Keratinocyte (primary cell): Measurements from ENCODE around the gene ZNF154.

ENCODE experiments used
- EZH2 ChIP-seq: IDR thresholded peaks from one replicate; pipeline ENCODE4 v1.6.1; 2012; ENCODE audit warnings: inconsistent platforms, mild to moderate bottlenecking, low read length, moderate library complexity
- TF ChIP-seq, protein P1 (sequence below), 3 experiments: IDR thresholded peaks in 1 of 3; conservative IDR thresholded peaks in 1 of 3; optimal IDR thresholded peaks in 1 of 3; 2 replicates in 2 of 3; 3 replicates in 1 of 3; pipeline versions ENCODE3 to v1.5.1; 2011; ENCODE audit warnings: low read length in 3 of 3, mild to moderate bottlenecking in 3 of 3, moderate library complexity in 2 of 3, control low read depth in 1 of 3, inconsistent platforms in 1 of 3; ENCODE audit not compliant: insufficient read depth in 2 of 3; ENCODE audit errors: extremely low read depth in 1 of 3

DNA sequence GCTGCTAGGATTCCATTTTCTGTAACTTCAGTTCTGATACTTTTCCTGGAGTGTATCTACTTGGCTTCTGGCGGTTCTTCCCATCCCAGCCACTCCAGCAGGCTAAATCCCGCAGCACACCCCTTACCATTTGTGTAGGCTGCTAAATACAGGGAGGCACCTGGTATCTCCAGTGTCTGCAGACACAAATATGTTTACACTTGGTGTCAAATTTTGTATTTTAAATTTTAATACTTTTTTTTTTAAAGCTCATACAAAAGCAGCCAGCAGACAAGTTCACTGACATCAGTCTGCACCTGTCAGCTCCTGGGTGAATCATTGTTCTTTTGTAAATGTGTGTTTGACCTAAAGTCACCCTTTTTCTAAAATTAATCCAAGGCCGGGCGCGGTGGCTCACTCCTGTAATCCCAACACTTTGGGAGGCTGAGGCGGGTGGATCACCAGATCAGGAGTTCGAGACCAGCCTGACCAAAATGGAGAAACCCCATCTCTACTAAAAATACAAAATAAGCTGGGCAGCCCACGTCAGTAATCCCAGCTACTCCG is 43.7 kb downstream of the ZNF154 start:
- TF ChIP-seq, protein P1, sequence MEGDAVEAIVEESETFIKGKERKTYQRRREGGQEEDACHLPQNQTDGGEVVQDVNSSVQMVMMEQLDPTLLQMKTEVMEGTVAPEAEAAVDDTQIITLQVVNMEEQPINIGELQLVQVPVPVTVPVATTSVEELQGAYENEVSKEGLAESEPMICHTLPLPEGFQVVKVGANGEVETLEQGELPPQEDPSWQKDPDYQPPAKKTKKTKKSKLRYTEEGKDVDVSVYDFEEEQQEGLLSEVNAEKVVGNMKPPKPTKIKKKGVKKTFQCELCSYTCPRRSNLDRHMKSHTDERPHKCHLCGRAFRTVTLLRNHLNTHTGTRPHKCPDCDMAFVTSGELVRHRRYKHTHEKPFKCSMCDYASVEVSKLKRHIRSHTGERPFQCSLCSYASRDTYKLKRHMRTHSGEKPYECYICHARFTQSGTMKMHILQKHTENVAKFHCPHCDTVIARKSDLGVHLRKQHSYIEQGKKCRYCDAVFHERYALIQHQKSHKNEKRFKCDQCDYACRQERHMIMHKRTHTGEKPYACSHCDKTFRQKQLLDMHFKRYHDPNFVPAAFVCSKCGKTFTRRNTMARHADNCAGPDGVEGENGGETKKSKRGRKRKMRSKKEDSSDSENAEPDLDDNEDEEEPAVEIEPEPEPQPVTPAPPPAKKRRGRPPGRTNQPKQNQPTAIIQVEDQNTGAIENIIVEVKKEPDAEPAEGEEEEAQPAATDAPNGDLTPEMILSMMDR (optimal IDR thresholded peaks at IDR 0.05 in 1 of 3, IDR thresholded peaks at IDR 0.05 in 1 of 3, conservative IDR thresholded peaks at IDR 0.05 in 1 of 3; ENCODE audit: extremely low read depth in 1 of 3, insufficient read depth in 2 of 3, low read length in 3 of 3) = no peak
- no peak for TF ChIP-seq EZH2
